Uterus (tissue), 4 donors: Measurements from ENCODE around the gene TBX21. TPM values are rescaled to one million over a fixed set of nuclear protein-coding genes. Genes with fewer than 3 reads are reported as not detected.

Experiments used
- DNase-seq, 2 donors: peaks; one replicate each; pipeline ENCODE4 v3.0.0-alpha.2; 2019 to 2020
- H3K27ac ChIP-seq, 2 donors: fragments of 200-600 bp; sonication (generic); 1 replicate in 1 of 2; 2 replicates in 1 of 2; pipeline ENCODE4 v1.5.1; 2016 to 2018
- H3K27me3 ChIP-seq, 2 donors: fragments of 200-600 bp; sonication (generic); one replicate each; pipeline ENCODE4 v1.5.1; 2018 to 2019; ENCODE audit warnings: control low read depth in 1 of 2
- H3K36me3 ChIP-seq, 2 donors: fragments of 200-600 bp; sonication (generic); one replicate each; pipeline ENCODE4 v1.5.1; 2019; ENCODE audit warnings: control low read depth in 1 of 2
- H3K4me1 ChIP-seq, 2 donors: fragments of 200-600 bp; sonication (generic); one replicate each; pipeline ENCODE4 v1.5.1; 2018 to 2019; ENCODE audit warnings: control low read depth in 1 of 2
- H3K4me3 ChIP-seq, 2 donors: fragments of 200-600 bp; sonication (generic); 1 replicate in 1 of 2; 2 replicates in 1 of 2; pipeline ENCODE4 v1.5.1; 2018 to 2019; ENCODE audit warnings: mild to moderate bottlenecking in 1 of 2
- H3K9me3 ChIP-seq, 2 donors: fragments of 200-600 bp; sonication (generic); one replicate each; pipeline ENCODE4 v1.5.1; 2019; ENCODE audit warnings: control low read depth in 1 of 2
- CTCF ChIP-seq, 4 experiments: fragments of 200-600 bp in 2 of 4; fragments of 450-650 bp in 2 of 4; sonication (generic) in 2 of 4; IDR thresholded peaks; one replicate each; pipeline ENCODE4 v1.5.1; 2016 to 2019; ENCODE audit warnings: antibody characterized with exemption in 4 of 4, mild to moderate bottlenecking in 2 of 4, moderate library complexity in 1 of 4
- POLR2A ChIP-seq, 2 donors: fragments of 450-650 bp; IDR thresholded peaks; one replicate each; pipeline ENCODE4 v1.6.1; 2016; ENCODE audit warnings: antibody characterized with exemption in 2 of 2, mild to moderate bottlenecking in 1 of 2, moderate library complexity in 1 of 2
- intact Hi-C: fragments of 100-400 bp; cut with DNase I; formaldehyde crosslinking; loops from one replicate; pipeline ENCODE4 v1.15.1; 2023; ENCODE audit warnings: low total_unique reads
- total RNA-seq, 4 donors: library from RNA; depleted of rRNA in 3 of 4; stranded (reverse); fragments of >200 nt in 3 of 4; gene quantifications; one replicate each; pipeline versions ENCODE4 v1.1.0 to v1.2.4, GENCODE V29; 2014 to 2023
- donor health status: DM: yes; HTN: yes; CAD: no.

The TBX21 gene
- total RNA-seq, 4 donors from 2014 or later = 0.49 to 0.51 TPM; not detected in 2

GRCh38 chr17:47696717-47697642 is 36.1 kb upstream of the TBX21 start:
- peak; percentile 11 for DNase-seq
- Histone ChIP-seq H3K9me3 (no peaks in the 10 kb centered on the region), H3K4me1 (peaks cover 0 to 3% of the 10 kb centered on the region in 2 donors), H3K27ac (peak overlapping the region in 1 of 2 donors; percentile 88), H3K27me3 (no peaks in the 10 kb centered on the region), H3K36me3 (no peaks in the 10 kb centered on the region), H3K4me3 (no peak overlapping the region)
- intact Hi-C loops = no loop called here
- TF ChIP-seq POLR2A (IDR thresholded peaks at IDR 0.05) (no peak), CTCF (IDR thresholded peaks at IDR 0.05) (no peak)

- Histone ChIP-seq H3K4me3 (no peak overlapping the region), H3K27ac (no peak overlapping the region), H3K27me3 (no peaks in the 10 kb centered on the region), H3K36me3 (no peaks in the 10 kb centered on the region), H3K9me3 (no peaks in the 10 kb centered on the region), H3K4me1 (no peaks in the 10 kb centered on the region)
- no peak for DNase-seq
- TF ChIP-seq CTCF (IDR thresholded peaks at IDR 0.05) (no peak), POLR2A (IDR thresholded peaks at IDR 0.05) (no peak)
- intact Hi-C loops = no loop called here
These were observed 34.9 kb upstream of the TBX21 start for GRCh38 chr17:47697906-47698711.

- H3K4me1 ChIP-seq = no peaks in the 10 kb centered on the region
- H3K27me3 ChIP-seq = no peaks in the 10 kb centered on the region
- H3K4me3 ChIP-seq = no peak overlapping the region
- TF ChIP-seq CTCF (IDR thresholded peaks at IDR 0.05) (peak; percentile 58 to 96 (median 74)), POLR2A (IDR thresholded peaks at IDR 0.05) (no peak)
- intact Hi-C loops = no loop called here
- no peaks in the 10 kb centered on the region for H3K36me3 ChIP-seq
- DNase-seq = peak; percentile 48 to 61
- no peaks in the 10 kb centered on the region for H3K9me3 ChIP-seq
- no peak overlapping the region for H3K27ac ChIP-seq
These were observed 34.1 kb upstream of the TBX21 start for GRCh38 chr17:47698749-47699535.

GRCh38 chr17:47699536-47699840 is 33.5 kb upstream of the TBX21 start:
- Histone ChIP-seq H3K27ac (no peak overlapping the region), H3K4me3 (no peak overlapping the region), H3K36me3 (no peaks in the 10 kb centered on the region), H3K9me3 (no peaks in the 10 kb centered on the region), H3K4me1 (no peaks in the 10 kb centered on the region), H3K27me3 (no peaks in the 10 kb centered on the region)
- intact Hi-C loops = no loop called here
- DNase-seq = no peak
- TF ChIP-seq POLR2A (IDR thresholded peaks at IDR 0.05) (no peak), CTCF (IDR thresholded peaks at IDR 0.05) (no peak)
